Activated B cell treated with CpG ODN at 0.5 μM for 24 hours (primary cell): ENCODE results near the gene MAP2K6. TPM values are rescaled to one million over a fixed set of nuclear protein-coding genes. Genes with fewer than 3 reads are reported as not detected.

Source experiments
- ATAC-seq: fragments of 200-7000 bp; cut with Tn5 transposase; one replicate; pipeline ENCODE4 v1.10.0; 2021; ENCODE audit warnings: low read depth, mild to moderate bottlenecking, moderate library complexity
- CTCF ChIA-PET: fragments of 350-600 bp; sonication (Branson Sonifier 250); formaldehyde crosslinking; loops from one replicate; lab custom pipeline; 2021; ENCODE audit warnings: antibody characterized with exemption; lab: Charles Lee
- POLR2A ChIA-PET: fragments of 350-600 bp; sonication (Branson Sonifier 250); formaldehyde crosslinking; loops from one replicate; lab custom pipeline; 2021; ENCODE audit warnings: antibody characterized with exemption; lab: Charles Lee
- DNase-seq: peaks from one replicate; pipeline ENCODE4 v3.0.0; 2022
- H3K27ac Mint-ChIP-seq: one replicate; pipeline ENCODE4 v1.8.0; 2020; ENCODE audit warnings: mixed read lengths
- H3K27me3 Mint-ChIP-seq: one replicate; pipeline ENCODE4 v1.8.0; 2021; ENCODE audit warnings: mixed read lengths
- H3K36me3 Mint-ChIP-seq: one replicate; pipeline ENCODE4 v1.8.0; 2021; ENCODE audit warnings: low read depth, mixed read lengths
- H3K4me1 Mint-ChIP-seq: one replicate; pipeline ENCODE4 v1.8.0; 2021; ENCODE audit warnings: mixed read lengths
- H3K4me3 Mint-ChIP-seq: one replicate; pipeline ENCODE4 v1.8.0; 2020; ENCODE audit warnings: mild to moderate bottlenecking, mixed read lengths
- H3K9me3 Mint-ChIP-seq: one replicate; pipeline ENCODE4 v1.8.0; 2020; ENCODE audit warnings: mixed read lengths
- intact Hi-C: fragments of 100-400 bp; cut with micrococcal nuclease; formaldehyde crosslinking; loops from one replicate; pipeline ENCODE4 v1.15.1; 2024
- total RNA-seq: library from RNA; stranded (reverse); gene quantifications from 2 replicates; pipeline ENCODE4 v1.2.3, GENCODE V29; 2022
- TF ChIP-seq, protein P1 (sequence below): fragments of 200-600 bp; IDR thresholded peaks from one replicate; pipeline ENCODE4 v1.8.0; 2022; ENCODE audit warnings: antibody characterized with exemption, mild to moderate bottlenecking

Gene MAP2K6
- total RNA-seq, 1 donor from 2014 or later, result 2.9 TPM

DNA sequence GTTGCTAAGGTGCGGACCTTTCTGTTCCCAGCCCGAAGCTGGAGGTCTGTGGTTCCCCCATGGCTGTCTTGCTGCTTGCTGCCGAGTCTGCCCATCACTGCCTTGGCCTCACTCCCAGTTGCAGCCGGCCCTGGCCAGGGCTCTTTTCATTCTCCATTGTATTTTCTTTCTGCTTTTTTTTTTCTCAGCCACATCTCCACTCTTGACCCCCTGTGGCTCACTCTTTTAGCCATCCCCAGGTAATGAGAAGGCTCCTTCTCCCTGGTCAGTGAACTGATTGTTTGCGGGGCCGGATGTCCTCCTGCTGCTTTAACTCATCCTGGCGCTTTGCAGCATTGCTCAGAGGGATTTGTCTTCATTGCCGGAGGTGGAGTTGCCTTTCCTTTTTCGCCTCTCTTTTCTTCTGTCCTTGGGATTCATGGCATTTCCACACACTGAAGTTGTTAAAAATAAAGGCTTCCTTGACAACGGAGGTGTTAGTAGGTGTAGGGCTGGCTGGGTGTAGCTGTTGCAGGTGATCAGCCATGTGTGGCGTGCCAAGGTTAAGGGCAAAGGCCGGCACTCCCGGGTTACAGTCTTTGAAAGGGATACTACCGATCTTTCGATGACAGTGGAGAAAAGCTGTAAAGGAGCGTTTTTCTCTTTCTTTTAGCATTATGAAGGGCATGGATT lies 34.1 kb downstream of the MAP2K6 start:
- POLR2A ChIA-PET, result no interaction called here
- Mint-ChIP-seq H3K27ac (no peak overlapping the region), H3K4me3 (no peak overlapping the region), H3K27me3 (no peaks in the 10 kb centered on the region), H3K9me3 (no peaks in the 10 kb centered on the region), H3K4me1 (peaks cover 27% of the 10 kb centered on the region), H3K36me3 (no peaks in the 10 kb centered on the region)
- ATAC-seq (no peak), DNase-seq (no peak)
- intact Hi-C loops, result no loop called here
- CTCF ChIA-PET, result no interaction called here
- TF ChIP-seq, protein P1, sequence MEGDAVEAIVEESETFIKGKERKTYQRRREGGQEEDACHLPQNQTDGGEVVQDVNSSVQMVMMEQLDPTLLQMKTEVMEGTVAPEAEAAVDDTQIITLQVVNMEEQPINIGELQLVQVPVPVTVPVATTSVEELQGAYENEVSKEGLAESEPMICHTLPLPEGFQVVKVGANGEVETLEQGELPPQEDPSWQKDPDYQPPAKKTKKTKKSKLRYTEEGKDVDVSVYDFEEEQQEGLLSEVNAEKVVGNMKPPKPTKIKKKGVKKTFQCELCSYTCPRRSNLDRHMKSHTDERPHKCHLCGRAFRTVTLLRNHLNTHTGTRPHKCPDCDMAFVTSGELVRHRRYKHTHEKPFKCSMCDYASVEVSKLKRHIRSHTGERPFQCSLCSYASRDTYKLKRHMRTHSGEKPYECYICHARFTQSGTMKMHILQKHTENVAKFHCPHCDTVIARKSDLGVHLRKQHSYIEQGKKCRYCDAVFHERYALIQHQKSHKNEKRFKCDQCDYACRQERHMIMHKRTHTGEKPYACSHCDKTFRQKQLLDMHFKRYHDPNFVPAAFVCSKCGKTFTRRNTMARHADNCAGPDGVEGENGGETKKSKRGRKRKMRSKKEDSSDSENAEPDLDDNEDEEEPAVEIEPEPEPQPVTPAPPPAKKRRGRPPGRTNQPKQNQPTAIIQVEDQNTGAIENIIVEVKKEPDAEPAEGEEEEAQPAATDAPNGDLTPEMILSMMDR, result no peak

DNA sequence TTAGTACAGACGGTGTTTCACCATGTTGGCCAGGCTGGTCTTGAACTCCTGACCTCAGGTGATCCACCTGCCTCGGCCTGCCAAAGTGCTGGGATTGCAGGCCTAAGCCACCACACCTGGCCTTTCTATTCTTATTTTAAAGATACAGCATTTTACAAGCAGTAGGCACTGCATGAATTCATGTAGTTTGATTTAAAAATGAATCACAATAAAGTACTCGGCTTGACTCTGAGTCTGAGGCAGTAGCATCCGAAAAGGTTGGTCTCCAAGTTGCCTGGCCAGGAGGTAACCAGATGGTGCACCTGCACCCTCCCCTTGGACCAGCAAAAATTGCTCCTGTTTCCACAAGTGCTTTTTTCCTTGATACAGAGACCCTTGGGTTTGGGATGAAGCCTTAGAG lies 35.6 kb downstream of the MAP2K6 start:
- peaks cover 24% of the 10 kb centered on the region for H3K4me1 Mint-ChIP-seq
- TF ChIP-seq, protein P1, result no peak
- ChIA-PET CTCF (no interaction called here), POLR2A (no interaction called here)
- no peaks in the 10 kb centered on the region for H3K36me3 Mint-ChIP-seq
- intact Hi-C loops, result no loop called here
- DNase-seq (no peak), ATAC-seq (no peak)
- H3K27me3 Mint-ChIP-seq, result no peaks in the 10 kb centered on the region
- no peak overlapping the region for H3K4me3 Mint-ChIP-seq
- no peaks in the 10 kb centered on the region for H3K9me3 Mint-ChIP-seq
- H3K27ac Mint-ChIP-seq, result no peak overlapping the region

DNA sequence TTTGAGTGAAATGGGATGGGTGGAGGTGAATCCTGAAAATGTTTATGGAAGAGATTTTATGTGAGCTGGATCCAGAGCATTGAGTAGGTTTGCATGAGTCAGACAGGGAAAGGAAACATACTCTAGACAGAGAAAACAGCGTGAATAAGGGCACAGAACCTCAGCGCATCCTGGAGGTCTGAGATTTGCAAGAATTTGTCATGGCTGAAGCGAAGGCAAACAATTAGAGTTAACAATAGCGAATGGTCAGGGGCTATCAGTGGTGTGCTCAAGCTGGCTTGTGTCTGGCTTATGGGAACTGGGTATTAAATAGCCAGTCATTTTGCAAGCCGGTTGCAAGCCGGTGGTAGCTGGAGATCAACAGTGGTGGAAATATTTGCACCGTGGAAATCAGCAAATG lies 36.4 kb downstream of the MAP2K6 start:
- Mint-ChIP-seq H3K4me3 (no peak overlapping the region), H3K27me3 (no peaks in the 10 kb centered on the region), H3K36me3 (no peaks in the 10 kb centered on the region), H3K9me3 (no peaks in the 10 kb centered on the region), H3K4me1 (peaks cover 24% of the 10 kb centered on the region), H3K27ac (no peak overlapping the region)
- ChIA-PET POLR2A (no interaction called here), CTCF (interaction anchor here (0.9 kb wide), 1 partner anchor 52 kb away, joined by 3 read pairs; no protein-coding TSS in a partner anchor)
- DNase-seq, result no peak
- TF ChIP-seq, protein P1, result no peak
- intact Hi-C loops, result no loop called here
- no peak for ATAC-seq

DNA sequence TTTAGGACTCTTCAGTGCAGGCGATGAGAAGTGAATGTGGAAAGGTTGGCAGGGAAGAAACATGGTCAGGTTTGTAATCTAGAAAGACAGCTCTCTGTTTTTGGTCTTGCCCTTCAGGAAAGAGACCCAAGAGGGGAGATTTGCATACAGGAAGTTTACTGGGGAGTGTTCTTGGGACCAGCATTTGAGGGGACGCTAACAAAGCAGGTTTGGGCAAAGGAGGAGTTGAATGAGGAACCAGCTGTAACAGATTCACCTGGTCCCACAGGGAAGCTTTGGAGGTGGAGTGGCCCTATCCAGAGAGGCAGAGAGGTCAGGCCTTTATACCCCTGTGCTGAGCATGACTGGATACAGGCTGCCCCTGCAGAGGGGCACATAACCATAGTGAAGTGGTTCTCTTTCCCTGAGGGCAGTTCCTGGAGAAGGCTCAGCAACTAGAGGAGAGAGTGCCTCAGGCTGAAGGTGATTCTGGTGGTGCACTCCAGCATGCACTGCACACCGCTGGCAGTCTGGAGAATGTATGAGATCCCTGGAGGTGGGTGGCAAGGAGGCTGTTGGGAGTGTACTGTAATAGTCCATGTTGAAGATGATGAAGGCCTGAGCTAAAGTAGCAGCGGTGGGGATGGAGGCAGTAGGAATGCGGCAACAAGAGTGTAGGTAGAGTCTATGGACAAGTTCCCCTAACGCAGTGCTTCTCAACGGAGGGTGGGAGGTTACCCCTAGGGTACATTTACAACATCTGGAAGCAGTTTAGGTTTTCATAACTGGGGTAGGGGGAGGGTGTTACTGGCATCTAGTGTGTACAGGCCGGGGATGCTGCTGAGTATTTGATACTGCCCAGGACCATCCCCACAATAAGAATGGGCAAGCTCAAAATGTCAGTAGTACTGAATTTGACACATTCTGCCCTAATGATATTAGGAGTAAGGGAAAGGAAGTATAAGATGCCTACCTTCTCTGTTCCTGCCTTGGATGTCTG lies 37.2 kb downstream of the MAP2K6 start:
- Mint-ChIP-seq H3K4me1 (peaks cover 24% of the 10 kb centered on the region), H3K27me3 (no peaks in the 10 kb centered on the region)

More for the DNA sequence above, 37.2 kb downstream of the MAP2K6 start:
- TF ChIP-seq, protein P1, result no peak
- ChIA-PET POLR2A (no interaction called here), CTCF (interaction anchor here (0.9 kb wide), 1 partner anchor 51 kb away, joined by 3 read pairs; no protein-coding TSS in a partner anchor)
- intact Hi-C loops, result no loop called here
- DNase-seq, result no peak
- no peaks in the 10 kb centered on the region for H3K36me3 Mint-ChIP-seq
- peak; percentile 45 for ATAC-seq
- H3K27ac Mint-ChIP-seq, result no peak overlapping the region
- H3K4me3 Mint-ChIP-seq, result peak overlapping the region; percentile 2
- H3K9me3 Mint-ChIP-seq, result no peaks in the 10 kb centered on the region
